DOHH2 (cell line): ENCODE results near the gene COG2.

Experiments used
- EZH2phosphoT487 ChIP-seq: fragments of 200-600 bp; sonication (generic); IDR thresholded peaks from 2 replicates; pipeline ENCODE4 v1.6.1; 2017; ENCODE audit warnings: borderline replicate concordance, mild to moderate bottlenecking, antibody characterized with exemption, low read length, moderate library complexity, mixed read lengths
- TF ChIP-seq, protein P1 (sequence below): fragments of 200-600 bp; sonication (generic); IDR thresholded peaks from one replicate; pipeline ENCODE4 v1.5.1; 2014; ENCODE audit warnings: antibody characterized with exemption, mild to moderate bottlenecking, low read depth, low read length; ENCODE audit not compliant: poor library complexity, severe bottlenecking

DNA sequence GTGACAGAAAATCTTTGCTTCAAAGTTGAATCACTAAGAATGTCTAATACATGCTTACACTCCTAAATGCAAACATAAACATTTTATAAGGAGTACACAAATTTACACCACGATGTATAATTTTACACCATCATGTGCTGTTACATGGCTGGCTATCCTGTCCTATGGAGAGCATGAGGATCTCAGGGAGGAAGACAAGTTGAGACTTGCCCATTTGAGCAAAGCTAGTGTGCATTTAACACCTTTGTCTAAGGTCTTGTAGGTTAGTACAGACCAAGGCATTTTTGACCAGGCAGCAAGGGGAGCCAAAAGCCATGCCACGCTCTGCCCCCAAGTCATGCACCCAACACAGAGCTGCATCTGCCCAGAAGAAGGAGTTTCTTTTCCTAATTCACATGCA, 14.5 kb upstream of the COG2 start:
- TF ChIP-seq, protein P1, sequence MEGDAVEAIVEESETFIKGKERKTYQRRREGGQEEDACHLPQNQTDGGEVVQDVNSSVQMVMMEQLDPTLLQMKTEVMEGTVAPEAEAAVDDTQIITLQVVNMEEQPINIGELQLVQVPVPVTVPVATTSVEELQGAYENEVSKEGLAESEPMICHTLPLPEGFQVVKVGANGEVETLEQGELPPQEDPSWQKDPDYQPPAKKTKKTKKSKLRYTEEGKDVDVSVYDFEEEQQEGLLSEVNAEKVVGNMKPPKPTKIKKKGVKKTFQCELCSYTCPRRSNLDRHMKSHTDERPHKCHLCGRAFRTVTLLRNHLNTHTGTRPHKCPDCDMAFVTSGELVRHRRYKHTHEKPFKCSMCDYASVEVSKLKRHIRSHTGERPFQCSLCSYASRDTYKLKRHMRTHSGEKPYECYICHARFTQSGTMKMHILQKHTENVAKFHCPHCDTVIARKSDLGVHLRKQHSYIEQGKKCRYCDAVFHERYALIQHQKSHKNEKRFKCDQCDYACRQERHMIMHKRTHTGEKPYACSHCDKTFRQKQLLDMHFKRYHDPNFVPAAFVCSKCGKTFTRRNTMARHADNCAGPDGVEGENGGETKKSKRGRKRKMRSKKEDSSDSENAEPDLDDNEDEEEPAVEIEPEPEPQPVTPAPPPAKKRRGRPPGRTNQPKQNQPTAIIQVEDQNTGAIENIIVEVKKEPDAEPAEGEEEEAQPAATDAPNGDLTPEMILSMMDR: no peak
- no peak for TF ChIP-seq EZH2phosphoT487
